Pons (tissue), 1 donor: Measurements from ENCODE around the gene CDK7.
"Not testable (repeated sequence)": the region's sequence is repeated elsewhere in the genome, so short reads cannot be mapped to it uniquely, and the experiment has no call there.

Experiments
- DNase-seq: peaks from one replicate; pipeline ENCODE4 v3.0.0-alpha.2; 2016; ENCODE audit warnings: low spot score

The CDK7 gene

GRCh38 chr5:69237877-69238276 is 3.2 kb downstream of the CDK7 start:
- no peak for DNase-seq

DNA sequence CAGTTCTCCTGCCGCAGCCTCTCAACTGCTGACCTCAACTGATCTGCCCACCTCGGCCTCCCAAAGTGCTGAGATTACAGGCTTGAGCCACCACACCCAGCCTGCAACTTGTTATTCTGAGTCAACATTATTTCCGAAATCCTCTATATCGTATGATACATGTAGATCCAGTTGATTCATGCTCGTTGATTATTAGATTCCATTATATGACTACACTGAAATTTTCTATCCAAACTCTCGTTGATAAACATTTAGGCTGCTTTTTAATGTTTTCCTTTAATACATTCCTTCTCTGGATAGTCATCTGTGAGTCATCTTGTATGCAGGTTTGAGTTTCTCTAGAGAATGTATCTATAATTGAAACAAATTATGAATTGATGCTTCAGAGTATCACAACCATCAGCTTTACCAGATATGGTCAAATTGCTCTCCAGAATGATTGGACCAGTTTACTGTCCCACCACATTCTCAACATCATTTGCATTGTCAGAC is 4.1 kb downstream of the CDK7 start:
- no peak for DNase-seq

DNA sequence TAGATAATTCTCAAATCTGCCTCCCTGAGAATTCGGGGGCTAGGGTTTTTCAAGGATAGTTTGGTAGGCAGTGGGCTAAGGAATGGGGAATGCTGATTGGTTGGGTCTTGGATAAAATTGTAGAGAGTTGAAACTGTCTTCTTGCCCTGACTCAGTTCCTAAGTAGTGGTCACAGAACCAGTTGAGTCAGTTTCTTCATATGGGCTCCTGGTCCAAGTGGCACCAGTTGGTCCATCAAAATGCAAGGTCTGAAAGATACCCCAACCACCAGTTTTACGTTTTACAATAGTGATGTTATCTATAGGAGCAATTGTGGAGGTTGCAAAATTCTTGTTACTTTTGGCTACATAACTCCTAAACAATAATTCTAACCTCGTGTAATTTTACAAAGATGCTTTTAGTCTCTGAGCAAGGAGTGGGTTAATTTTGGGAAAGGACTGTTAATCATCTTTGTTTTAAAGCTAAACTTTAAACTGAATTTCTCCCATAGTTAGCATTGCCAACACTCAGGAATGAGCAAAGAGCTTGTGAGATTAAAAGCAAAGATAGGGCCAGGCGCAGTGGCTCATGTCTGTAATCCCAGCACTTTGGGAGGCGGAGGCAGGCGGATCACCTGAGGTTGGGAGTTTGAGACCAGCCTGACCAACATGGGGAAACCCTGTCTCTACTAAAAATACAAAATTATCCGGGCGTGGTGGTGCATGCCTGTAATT is 7.7 kb downstream of the CDK7 start:
- no peak for DNase-seq

- no peak for DNase-seq
These were observed 10.3 kb downstream of the CDK7 start for GRCh38 chr5:69245031-69245430.

DNA sequence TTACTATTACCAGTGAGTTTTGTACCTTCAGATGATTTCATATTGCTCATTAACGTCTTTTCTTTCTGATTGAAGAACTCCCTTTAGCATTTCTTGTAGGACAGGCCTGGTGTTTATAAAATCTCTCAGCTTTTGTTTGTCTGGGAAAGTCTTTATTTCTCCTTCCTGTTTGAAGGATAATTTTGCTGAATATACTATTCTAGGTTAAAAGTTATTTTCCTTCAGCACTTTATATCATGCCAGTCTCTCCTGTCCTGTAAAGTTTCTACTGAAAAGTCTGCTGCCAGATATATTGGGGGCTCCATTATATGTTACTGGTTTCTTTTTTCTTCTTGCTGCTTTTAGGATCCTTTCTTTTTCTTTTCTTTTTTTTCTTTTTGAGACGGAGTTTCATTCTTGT is 13.3 kb downstream of the CDK7 start:
- DNase-seq = no peak

- DNase-seq = no peak
These were observed 15.9 kb downstream of the CDK7 start for GRCh38 chr5:69250593-69250992.

DNA sequence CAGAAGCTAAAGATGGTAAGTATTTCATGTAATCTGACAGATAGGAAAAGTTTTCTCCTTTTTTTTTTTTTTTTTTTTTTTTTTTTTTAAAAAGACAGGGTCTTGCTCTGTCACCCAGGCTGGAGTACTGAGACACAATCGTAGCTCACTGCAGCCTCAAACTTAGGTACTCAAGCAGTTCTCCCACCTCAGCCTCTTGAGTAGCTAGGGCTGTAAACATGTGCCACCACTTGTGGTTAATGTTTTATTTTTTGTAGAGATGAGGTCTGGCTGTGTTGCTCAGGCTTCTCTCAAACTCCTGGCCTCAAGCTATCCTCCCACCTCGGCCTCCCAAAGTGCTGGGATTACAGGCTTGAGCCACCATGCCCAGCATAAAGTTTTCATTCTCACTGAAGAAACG is 17.8 kb downstream of the CDK7 start:
- DNase-seq = no peak

DNA sequence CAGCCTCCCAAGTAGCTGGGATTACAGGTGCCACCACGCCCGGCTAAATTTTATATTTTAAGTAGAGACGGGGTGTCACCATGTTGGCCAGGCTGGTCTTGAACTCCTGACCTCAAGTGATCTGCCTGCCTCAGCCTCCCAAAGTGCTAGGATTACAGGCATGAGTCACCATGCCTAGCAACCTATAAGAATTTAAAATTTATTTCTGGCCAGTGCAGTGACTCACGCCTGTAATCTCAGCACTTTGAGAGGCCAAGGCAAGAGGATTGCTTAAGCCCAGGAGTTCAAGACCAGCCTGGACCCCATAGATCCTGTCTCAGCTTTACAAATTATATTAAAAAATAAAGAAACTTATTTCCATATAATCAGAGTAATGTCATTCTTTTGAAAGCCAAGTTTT is 21.3 kb downstream of the CDK7 start:
- not testable (repeated sequence) for DNase-seq

DNA sequence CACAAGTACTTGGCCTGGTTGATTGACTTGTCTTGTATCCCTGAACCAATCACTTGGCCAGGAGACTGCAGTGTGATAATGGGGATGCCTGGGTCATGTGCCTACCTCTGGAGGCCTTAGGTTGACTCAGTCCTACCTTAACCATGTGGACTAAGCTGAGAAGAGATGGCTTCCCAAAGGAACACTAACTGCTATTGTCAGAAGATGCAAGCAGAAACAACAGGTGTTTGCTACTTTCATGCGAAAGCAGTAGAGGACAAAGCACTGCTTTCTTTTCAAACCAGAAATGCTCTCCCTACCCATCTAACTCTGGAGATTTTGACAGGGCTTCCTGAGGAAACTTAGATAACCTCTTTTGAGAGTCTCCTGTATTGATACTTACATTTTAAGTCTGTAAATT is 22.9 kb downstream of the CDK7 start:
- no peak for DNase-seq

DNA sequence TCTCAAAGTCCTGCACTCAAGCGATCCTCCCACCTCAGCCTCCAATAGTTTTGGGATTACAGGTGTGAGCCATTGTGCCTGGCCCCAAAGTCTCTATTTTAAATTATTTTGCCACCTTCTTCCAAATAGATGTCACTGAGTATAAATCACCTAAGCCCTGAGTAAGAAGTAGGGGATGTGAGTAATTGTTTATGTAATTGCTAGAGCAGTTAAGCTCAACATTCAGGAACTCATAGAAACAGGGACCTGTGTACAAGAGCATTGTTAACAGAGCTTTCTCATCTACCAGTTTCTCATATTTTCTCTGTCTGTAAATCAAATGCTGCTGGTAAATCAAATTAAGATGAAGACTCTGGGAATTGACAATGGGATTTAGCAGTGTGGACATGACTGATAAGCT is 26.3 kb downstream of the CDK7 start:
- no peak for DNase-seq

DNA sequence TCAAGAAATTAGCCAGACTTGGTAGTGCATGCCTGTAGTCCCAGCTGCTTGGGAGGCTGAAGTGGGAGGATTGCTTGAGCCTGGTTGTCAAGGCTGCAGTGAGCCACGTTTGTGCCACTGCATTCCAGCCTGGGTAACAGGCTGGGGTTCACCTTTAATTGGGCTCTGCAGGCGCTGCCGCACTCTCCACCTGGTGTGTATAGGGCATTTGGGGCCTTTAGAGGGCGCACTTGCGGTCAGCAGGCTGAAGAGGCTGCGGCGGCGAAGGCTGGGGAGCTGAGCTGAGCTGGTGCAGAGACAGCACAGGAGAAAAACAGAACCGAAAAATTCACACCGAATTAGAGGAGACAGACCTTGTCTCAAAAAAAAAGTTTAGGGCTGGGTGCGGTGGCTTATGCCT is 31.2 kb downstream of the CDK7 start:
- no peak for DNase-seq

DNA sequence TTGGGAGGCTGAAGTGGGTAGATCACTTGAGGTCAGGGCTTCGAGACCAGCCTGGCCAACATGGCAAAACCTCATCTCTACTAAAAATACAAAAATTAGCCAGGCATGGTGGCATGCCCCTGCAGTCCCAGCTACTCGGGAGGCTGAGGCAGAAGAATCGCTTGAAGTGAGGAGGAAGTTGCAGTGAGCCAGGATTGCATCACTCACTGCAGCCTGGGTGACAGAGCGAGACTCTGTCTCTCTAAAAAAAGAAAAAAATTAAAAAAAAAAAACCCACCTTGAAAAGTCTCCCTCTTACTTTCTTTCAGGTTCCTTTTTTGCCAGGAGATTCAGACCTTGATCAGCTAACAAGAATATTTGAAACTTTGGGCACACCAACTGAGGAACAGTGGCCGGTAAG is 34.2 kb downstream of the CDK7 start:
- DNase-seq = no peak

DNA sequence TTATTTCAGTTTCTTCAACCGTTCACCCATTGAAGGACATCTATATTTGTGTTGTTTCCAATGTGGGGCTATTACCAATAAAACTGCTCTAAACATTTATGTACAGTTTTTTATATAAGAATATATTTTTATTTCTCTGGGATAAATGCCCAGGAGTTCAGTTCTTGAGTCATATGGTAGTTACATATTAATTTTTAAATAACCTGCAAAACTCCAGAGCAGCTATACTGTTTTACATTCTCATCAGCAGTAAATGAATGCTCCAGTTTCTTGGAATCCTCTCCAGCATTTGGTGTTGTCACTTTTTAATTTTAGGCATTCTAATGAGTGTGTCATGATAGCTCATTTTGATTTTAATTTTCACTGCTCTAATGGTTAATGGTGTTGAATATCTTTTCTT is 36.2 kb downstream of the CDK7 start:
- DNase-seq = no peak

DNA sequence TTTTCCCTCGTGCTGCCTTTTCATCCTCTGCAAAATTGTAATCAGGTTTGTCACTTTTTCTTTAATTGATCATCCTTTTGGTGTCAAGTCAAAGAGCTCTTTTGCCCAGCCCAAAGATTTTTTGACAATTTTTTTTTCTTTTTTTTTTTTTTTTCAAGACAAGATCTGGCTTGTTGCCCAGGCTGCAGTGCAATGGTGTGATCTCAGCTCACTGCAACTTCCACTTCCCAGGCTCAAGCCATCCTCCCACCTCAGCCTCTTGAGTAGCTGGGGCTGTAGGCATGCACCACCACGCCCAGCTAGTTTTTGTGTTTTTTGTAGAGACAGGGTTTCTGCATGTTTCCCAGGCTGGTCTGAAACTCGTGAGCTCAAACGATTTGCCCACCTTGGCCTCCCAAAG is 36.7 kb downstream of the CDK7 start:
- no peak for DNase-seq

DNA sequence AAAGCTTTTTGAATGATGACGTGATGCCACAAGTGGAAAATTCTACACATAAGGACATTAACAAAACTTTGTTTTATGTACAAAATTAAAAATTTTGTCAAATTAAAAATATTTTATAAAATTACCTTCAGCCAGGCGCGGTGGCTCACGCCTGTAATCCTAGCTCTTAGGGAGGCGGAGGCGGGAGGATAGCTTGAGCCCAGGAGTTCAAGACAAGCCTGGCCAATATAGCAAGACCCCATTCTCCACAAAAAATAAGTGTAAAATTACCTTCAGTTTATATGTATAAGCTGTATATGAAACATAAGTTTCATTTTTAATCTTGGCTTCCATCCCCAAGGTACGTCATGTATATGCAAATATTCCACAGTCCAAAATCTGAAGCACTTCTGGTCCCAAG is 40.9 kb downstream of the CDK7 start:
- no peak for DNase-seq

DNA sequence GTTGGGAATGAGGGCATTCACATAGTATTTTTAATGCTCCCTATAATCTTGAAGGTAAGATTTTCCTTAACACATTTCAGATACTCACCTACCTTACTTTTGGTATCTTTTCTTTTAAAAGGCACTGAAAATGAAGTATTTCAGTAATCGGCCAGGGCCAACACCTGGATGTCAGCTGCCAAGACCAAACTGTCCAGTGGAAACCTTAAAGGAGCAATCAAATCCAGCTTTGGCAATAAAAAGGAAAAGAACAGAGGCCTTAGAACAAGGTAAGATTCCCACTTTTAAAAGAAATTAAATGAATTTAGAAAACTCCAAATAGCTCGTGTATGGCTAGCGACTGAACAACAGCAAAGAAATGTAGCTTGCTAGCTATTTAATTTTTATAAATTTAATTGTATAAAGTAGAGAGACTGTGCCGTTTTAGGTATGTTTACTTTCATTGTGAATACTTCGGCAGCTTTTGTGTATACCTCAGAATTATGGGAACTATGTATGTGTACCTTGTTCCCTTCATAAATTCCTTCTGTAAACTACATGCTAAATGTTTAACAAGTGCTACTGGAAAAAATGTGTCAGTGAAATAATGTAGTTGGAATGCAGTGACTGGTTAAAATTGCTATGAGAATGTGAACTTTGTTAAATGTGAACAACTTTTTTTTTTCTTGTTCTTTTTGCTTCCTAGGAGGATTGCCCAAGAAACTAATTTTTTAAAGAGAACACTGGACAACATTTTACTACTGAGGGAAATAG is 41.9 kb downstream of the CDK7 start:
- DNase-seq = no peak

GRCh38 chr5:69279517-69279916 is 44.8 kb downstream of the CDK7 start:
- DNase-seq = no peak

DNA sequence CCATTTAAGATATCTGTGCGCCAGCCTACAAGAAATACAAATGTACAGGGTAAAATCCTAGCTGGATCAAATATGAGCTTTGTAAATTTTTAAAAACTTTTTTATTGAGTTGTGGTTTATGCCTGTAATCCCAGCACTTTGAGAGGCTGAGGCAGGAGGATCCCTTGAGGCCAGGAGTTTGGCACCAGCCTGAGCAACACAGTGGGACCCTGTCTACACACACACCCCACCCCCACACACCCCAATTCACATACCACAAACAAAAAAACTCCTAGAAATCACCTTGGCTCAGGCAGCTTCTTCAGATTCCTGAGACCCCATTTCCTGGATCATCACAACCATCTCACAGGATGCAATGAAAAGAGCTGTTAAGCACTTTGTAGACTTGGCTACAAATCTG is 46.4 kb downstream of the CDK7 start:
- DNase-seq = no peak

- DNase-seq = no peak
These were observed 49.5 kb downstream of the CDK7 start for GRCh38 chr5:69284203-69284602.

DNA sequence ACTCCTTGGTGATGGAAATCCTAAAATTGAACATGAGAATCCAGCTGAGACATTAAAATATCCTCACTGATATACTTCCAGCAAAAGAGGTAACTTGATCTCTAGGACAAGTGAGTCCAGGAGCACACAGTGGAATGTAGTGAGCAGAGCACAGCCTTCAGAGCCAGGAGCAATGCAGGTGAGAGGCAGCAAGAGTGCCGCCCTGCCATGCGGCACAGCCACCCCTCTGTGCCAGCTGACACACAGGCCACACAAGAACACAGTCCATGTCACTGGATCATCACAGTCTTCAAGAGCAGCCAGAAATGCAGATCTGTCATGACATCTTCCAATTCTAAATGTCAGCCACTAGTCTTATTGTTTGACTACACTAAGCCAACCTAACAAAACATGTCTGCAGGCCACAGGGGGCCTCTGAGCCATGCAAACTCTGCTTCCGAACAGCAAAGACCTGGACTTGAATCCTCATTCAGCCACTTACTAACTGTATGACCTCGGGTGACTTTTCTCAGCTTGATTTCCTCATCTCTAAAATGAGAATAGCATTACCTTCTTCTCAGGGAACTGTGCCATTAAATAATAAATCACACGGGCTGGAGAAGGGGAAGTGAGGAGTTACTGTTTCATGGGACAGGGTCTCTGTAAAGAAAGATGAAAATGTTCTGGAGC is 50.9 kb downstream of the CDK7 start:
- no peak for DNase-seq

DNA sequence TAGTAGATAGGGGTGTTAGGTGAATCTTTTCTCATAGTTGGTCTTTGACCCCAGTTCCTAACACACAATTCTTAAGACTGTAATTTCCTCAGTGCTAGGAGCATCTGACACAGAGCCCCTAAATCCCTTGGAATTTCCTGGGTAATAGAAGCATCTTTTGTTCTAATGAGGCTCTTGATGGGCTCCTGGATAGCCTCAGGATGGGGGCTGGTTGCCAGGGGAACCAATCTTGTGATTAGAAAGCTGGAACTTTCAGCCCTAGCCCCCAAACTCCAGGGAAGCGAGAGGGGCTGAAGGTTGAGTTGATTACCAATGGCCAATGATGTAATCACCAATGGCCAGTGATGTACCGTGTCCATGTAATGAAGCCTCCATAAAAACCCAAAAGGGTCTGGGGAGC is 53.4 kb downstream of the CDK7 start:
- no peak for DNase-seq

DNA sequence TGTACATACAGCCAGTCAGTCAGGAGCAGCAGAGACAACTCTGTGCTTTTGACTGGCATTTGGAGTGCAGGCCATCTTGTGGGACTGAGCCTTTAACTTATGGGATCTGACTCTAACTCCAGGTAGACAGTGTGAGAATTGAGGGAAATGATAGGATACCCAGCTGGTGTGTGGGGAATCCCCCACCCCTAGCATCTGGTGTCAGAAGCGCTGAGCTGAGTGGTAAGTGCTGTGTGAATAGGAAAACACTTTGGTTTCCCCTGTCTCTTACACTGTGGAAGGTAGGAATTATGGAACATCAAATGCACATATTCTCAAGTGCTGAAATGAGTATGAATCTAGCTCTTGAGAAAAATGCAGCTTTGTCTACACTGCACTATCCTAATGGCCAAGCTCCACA is 54.0 kb downstream of the CDK7 start:
- no peak for DNase-seq

- no peak for DNase-seq
These were observed 57.6 kb downstream of the CDK7 start for GRCh38 chr5:69292306-69292705.
